Measurements from ENCODE around the gene CIZ1.

The CIZ1 gene

GRCh38 chr9:128214571-128215490, 23.5 kb upstream of the CIZ1 start:
- no peak for DNase-seq

- no peak for DNase-seq
Observed at GRCh38 chr9:128213746-128214497, 22.6 kb upstream of the CIZ1 start.

- no peak for DNase-seq
Observed at GRCh38 chr9:128211981-128212281, 20.6 kb upstream of the CIZ1 start.

DNA sequence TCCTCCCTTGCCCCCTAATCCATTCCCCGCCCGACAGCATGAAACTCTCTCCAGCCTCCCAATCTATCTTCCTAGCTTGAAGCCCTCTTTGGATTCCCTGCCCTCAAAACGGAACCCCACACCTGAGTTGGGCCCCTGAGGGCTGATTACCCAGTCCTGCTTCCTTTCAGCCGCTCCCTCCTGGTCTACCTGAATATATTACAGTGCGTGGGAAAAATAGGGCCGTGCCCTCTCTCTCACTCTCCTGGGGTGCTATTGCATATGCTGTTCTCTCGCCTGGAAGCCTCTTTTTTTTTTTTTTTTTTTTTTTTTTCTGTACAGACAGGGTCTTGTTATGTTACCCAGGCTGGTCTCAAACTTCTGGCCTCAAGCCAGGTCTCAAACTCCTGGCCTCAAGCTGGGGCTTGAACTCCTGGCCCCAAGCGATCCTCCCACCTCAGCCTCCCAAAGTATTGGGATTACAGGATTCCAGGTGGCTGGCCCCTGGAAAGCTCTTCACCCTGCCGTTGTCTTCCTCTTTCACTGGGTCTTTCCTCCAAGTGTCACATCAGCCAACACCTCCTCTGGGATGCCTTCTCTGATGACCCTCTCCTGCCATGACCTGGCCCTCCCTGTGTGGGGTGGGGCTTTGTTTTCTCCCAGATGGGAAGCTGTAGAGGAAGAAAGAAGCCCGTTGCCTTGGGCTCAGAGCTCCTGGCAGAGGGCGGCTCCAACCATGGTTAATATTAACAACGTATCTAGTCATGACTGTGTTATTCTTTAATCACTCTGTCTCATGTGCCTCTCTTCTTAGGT, 20.0 kb upstream of the CIZ1 start:
- peak; percentile 97 for DNase-seq

DNA sequence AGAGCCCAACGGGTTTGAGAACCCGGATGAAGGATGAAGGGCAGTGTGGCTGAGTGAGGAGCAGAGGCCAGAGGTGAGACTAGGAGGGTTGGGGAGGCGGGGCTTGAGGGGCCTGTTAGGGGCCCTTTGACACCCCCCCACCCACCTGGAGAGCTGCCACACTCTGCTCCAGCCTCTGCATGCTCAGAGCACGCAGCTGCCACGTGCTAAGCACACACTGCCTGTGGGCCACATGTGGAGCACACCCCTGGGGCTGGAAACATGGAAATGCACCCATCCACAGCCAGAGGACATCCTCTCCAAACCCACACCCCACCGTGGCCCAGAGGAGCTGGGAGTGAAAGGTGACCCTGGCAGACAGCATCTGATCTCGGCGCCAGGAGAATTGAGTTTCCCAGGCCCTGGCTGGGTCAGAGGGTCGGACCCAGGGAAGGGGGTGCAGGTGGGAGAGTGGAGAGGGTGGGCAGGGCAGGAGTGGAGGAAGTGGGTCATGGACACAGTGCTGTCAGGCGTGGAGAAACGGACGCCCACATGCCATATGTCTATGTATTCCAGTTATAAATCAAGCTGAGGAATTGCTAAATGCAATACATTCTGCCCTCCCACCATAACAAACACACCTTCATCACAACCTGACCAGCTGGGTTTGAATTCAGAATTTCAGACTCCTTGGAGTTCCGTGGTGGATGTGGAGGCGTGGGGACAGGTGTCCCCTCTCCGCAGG, 17.7 kb upstream of the CIZ1 start:
- no peak for DNase-seq

GRCh38 chr9:128208386-128208785, 17.0 kb upstream of the CIZ1 start:
- no peak for DNase-seq

DNA sequence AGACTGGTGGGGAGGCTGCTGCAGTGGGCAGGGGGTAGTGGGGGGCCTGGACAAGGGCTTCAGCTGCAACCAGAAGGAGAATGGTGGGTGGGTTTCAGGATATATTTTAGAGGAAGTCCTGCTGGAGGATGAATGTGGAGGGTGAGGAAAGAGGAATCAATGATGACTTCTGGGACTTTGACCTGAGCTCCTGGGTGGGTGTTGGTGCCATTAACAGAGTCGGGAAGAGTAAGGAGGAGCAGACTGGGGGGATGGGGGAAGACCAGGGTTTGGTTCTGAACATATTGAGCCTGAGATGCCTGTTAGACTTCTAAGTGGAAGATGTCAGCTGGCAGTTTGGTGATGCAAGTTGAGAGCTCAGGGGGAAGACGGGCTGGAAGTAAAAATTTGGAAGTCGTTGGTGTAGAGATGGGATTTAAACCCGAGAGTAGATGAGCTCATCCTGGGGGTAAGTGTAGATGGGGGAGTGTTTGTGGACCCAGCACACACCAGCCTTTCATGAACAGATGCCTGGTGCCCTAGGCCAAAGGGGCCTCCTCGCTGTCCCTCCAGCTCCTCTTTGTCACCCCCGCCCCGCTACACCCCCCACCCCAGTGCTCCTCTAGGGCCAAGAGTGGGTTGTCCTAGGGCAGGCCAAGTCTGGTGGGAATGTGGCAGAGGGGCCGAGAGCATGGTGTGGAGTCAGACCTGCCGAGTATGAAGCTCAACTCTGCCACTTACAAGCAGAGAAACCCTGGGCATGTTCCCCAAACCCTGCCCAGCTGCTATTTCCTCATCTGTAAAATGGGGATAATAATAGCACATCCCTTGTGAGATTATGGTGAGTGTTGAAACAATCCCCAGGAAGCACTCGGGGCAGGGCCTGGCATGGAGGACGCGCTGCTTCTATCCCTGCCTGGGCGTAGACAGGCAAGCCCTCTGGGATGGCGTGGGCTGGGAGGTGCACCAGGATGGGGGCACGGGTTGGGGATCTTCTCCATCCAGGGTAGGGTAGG, 15.8 kb upstream of the CIZ1 start:
- no peak for DNase-seq

- DNase-seq, result no peak
Observed at GRCh38 chr9:128206484-128206883, 15.1 kb upstream of the CIZ1 start.

- DNase-seq, result no peak
Observed at GRCh38 chr9:128205296-128205944, 14.0 kb upstream of the CIZ1 start.

DNA sequence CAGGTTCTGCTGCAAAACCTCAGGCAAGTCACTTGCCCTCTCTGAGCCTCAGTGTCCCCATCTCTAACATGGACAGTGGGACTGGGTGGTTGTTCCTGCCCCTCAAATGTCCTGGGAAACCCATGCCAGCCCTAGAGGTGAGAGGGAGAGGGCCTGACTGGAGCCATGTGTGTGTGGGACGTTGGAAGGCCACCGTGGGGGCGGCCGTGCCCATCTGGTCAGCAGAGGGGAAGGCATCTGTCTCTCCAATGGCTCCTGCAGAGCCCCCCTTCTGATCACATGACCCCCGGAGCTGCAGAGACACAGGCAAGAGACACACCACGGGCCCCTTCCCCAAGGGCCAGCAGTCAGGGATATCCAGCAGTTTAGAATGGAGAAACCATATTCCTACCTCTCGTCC, 13.5 kb upstream of the CIZ1 start:
- DNase-seq, result no peak

DNA sequence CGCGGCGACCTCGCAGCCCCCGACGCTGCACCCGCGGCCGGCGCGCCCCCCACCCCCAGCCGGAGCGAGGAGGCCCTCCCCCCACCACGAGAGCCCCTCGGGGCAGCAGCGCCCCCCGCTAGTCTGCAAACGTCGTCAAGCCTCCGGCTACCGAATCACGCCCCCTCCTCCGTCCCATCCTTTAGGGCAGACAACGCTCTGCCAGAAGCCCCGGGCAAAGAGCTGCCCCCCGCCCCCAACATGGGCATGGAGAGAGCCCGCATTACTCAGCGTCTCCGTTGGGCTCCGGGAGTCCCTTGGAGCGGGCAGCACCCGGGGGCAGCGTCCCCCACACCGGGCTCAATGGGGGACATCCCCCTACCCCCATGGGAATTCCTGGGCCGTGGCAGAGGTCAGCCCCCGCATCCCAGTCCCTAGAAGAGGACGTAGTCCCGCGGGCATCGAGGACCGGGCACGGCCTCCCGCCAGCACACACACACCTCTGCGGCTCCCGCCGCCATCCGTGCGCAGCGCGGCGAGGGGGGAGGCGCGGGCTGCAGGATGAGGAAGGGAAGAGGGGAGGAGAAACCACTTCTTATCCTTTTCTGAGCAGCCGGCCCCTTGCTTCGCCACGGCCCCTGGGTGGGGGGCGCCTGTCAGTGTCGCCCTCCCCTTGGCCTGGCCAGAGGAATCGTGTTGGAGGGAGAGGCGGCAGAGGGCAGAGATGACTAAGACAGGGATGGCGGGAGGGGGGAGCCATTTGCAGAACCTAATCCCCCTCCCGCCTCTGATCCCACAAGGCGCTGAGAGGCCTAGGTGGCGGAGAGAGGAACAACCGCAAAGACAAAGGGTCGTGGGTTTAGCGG, 12.6 kb upstream of the CIZ1 start:
- peak; percentile 31 for DNase-seq

- peak; percentile 58 for DNase-seq
Observed at GRCh38 chr9:128203024-128203706, 11.8 kb upstream of the CIZ1 start, which contains the start of gene DNM1. Gene DNM1, plus strand, starts transcription at chr9:128203379. Its CDS starts 92 bp downstream, at chr9:128203471.

GRCh38 chr9:128202648-128203023, 11.3 kb upstream of the CIZ1 start:
- no peak for DNase-seq

- no peak for DNase-seq
Observed at GRCh38 chr9:128201441-128202369, 10.3 kb upstream of the CIZ1 start.

GRCh38 chr9:128193469-128194096, 2.2 kb upstream of the CIZ1 start:
- DNase-seq, result no peak

DNA sequence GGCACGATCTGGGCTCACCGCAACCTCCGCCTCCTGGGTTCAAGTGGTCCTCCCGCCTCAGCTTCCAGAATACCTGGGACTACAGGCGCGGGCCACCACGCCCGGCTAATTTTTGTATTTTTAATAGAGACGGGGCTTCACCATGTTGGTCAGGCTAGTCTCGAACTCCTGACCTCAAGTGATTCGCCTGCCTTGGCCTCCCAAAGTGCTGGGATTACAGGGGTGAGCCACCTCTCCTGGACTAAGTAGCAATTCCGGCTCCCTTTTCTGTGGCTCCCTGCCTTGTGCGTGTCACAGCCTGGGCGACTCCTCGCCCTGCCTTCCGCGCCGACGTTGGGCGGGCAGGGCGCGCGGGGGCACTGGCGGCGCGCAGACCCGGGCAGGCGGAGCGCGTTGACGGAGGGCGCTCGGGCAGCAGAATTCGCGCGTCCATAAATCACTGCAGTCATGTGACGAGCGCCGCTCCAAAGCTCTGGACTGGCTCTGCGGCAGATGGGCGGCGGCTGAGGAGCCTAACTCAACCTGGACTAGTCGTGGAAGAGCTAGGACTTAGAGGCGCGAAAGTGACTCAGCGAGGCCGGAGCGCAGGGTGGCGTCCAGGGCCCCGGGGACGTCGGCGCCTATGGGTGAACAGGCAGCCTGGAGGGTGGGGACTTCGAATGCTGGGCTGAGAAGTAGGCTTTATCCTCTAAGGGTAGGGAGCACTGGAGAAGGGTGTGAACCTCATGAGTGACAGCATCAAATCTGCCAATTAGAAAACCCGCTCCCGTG, 1.4 kb upstream of the CIZ1 start:
- peak; percentile 68 for DNase-seq
